ENCODE data around the gene FGD6.

FGD6 gene

GRCh38 chr12:95207407-95207806, 9.9 kb downstream of the FGD6 start:
- no peak overlapping the region for H4K12ac ChIP-seq (ENCODE audit: low read depth, low read length)
- no peak overlapping the region for H2BK5ac ChIP-seq (ENCODE audit: low read depth, low read length, poor library complexity)
- no peak overlapping the region for H3K4me2 ChIP-seq (ENCODE audit: low read length)
- no peaks in the 10 kb centered on the region for H3K9me3 ChIP-seq (ENCODE audit: insufficient read depth, low read depth, low read length)
- H3K36me3 ChIP-seq (ENCODE audit: control insufficient read depth in 1 of 2, insufficient read depth in 2 of 2, low read length in 2 of 2), result peaks cover 3 to 19% of the 10 kb centered on the region in 2 experiments
- no peak overlapping the region for H2AFZ ChIP-seq (ENCODE audit: insufficient read depth, low read length, poor library complexity)
- WGBS (ENCODE audit: extremely low coverage, insufficient coverage, insufficient read length), result no CpG with 5 or more reads among the region's 2 CpGs
- H4K8ac ChIP-seq (ENCODE audit: low read depth, low read length), result no peak overlapping the region
- H3K79me2 ChIP-seq (ENCODE audit: control insufficient read depth, insufficient read depth, low read length, poor library complexity), result peaks cover 9% of the 10 kb centered on the region
- H3K23ac ChIP-seq (ENCODE audit: low read length), result no peak overlapping the region
- H3K4me3 ChIP-seq (ENCODE audit: low read depth, low read length), result no peak overlapping the region
- no peak overlapping the region for H3K14ac ChIP-seq (ENCODE audit: low read length)
- no peak overlapping the region for H3K4ac ChIP-seq (ENCODE audit: low read depth, low read length)
- no peak overlapping the region for H2BK120ac ChIP-seq (ENCODE audit: insufficient read depth, low read length, poor library complexity)
- peaks cover 18 to 24% of the 10 kb centered on the region in 2 experiments for H3K4me1 ChIP-seq (ENCODE audit: control insufficient read depth in 1 of 2, insufficient read depth in 2 of 2, low read length in 2 of 2)
- no peak overlapping the region for H3K27ac ChIP-seq (ENCODE audit: low read depth, low read length)
- H2AK5ac ChIP-seq (ENCODE audit: low read length), result no peak overlapping the region
- no peaks in the 10 kb centered on the region for H3K27me3 ChIP-seq (ENCODE audit: insufficient read depth, low read length)
- peaks cover 22% of the 10 kb centered on the region for H3K79me1 ChIP-seq (ENCODE audit: low read length)
- H3K9ac ChIP-seq (ENCODE audit: low read length), result no peak overlapping the region
- DNase-seq, result no peak
- H2BK12ac ChIP-seq (ENCODE audit: low read length), result no peak overlapping the region
- H4K91ac ChIP-seq (ENCODE audit: low read depth, low read length), result no peak overlapping the region
- H3K18ac ChIP-seq (ENCODE audit: low read length), result no peak overlapping the region

GRCh38 chr12:95206916-95207315, 10.4 kb downstream of the FGD6 start:
- H4K12ac ChIP-seq (ENCODE audit: low read depth, low read length), result no peak overlapping the region
- H3K9ac ChIP-seq (ENCODE audit: low read length), result no peak overlapping the region
- no peak for DNase-seq
- H3K79me1 ChIP-seq (ENCODE audit: low read length), result peaks cover 25% of the 10 kb centered on the region
- no peak overlapping the region for H3K27ac ChIP-seq (ENCODE audit: low read depth, low read length)
- H3K4me2 ChIP-seq (ENCODE audit: low read length), result no peak overlapping the region
- H2BK120ac ChIP-seq (ENCODE audit: insufficient read depth, low read length, poor library complexity), result no peak overlapping the region
- no peak overlapping the region for H4K91ac ChIP-seq (ENCODE audit: low read depth, low read length)
- H3K36me3 ChIP-seq (ENCODE audit: control insufficient read depth in 1 of 2, insufficient read depth in 2 of 2, low read length in 2 of 2), result peaks cover 3 to 19% of the 10 kb centered on the region in 2 experiments
- no peak overlapping the region for H3K18ac ChIP-seq (ENCODE audit: low read length)
- H4K8ac ChIP-seq (ENCODE audit: low read depth, low read length), result no peak overlapping the region
- no peak overlapping the region for H3K14ac ChIP-seq (ENCODE audit: low read length)
- peaks cover 18 to 24% of the 10 kb centered on the region in 2 experiments for H3K4me1 ChIP-seq (ENCODE audit: control insufficient read depth in 1 of 2, insufficient read depth in 2 of 2, low read length in 2 of 2)
- H3K23ac ChIP-seq (ENCODE audit: low read length), result no peak overlapping the region
- peak overlapping the region; percentile 9 for H2BK12ac ChIP-seq (ENCODE audit: low read length)
- peaks cover 9% of the 10 kb centered on the region for H3K79me2 ChIP-seq (ENCODE audit: control insufficient read depth, insufficient read depth, low read length, poor library complexity)
- no peaks in the 10 kb centered on the region for H3K27me3 ChIP-seq (ENCODE audit: insufficient read depth, low read length)
- H2AFZ ChIP-seq (ENCODE audit: insufficient read depth, low read length, poor library complexity), result no peak overlapping the region
- H2BK5ac ChIP-seq (ENCODE audit: low read depth, low read length, poor library complexity), result peak overlapping the region; percentile 30
- no CpG with 5 or more reads among the region's 8 CpGs for WGBS (ENCODE audit: extremely low coverage, insufficient coverage, insufficient read length)
- H3K4me3 ChIP-seq (ENCODE audit: low read depth, low read length), result no peak overlapping the region
- no peaks in the 10 kb centered on the region for H3K9me3 ChIP-seq (ENCODE audit: insufficient read depth, low read depth, low read length)
- H2AK5ac ChIP-seq (ENCODE audit: low read length), result no peak overlapping the region
- H3K4ac ChIP-seq (ENCODE audit: low read depth, low read length), result peak overlapping the region; percentile 60

GRCh38 chr12:95205685-95206084, 11.6 kb downstream of the FGD6 start:
- H3K79me2 ChIP-seq (ENCODE audit: control insufficient read depth, insufficient read depth, low read length, poor library complexity), result peaks cover 8% of the 10 kb centered on the region
- no peaks in the 10 kb centered on the region for H3K27me3 ChIP-seq (ENCODE audit: insufficient read depth, low read length)
- H4K8ac ChIP-seq (ENCODE audit: low read depth, low read length), result peak overlapping the region; percentile 66
- no peaks in the 10 kb centered on the region for H3K9me3 ChIP-seq (ENCODE audit: insufficient read depth, low read depth, low read length)
- peak overlapping the region; percentile 83 for H3K18ac ChIP-seq (ENCODE audit: low read length)
- H2BK5ac ChIP-seq (ENCODE audit: low read depth, low read length, poor library complexity), result peak overlapping the region; percentile 81
- H4K12ac ChIP-seq (ENCODE audit: low read depth, low read length), result peak overlapping the region; percentile 59
- peak; percentile 61 to 75 for DNase-seq
- H3K23ac ChIP-seq (ENCODE audit: low read length), result no peak overlapping the region
- H3K4me2 ChIP-seq (ENCODE audit: low read length), result peak overlapping the region; percentile 7
- peak overlapping the region; percentile 18 for H4K91ac ChIP-seq (ENCODE audit: low read depth, low read length)
- H3K4me1 ChIP-seq (ENCODE audit: control insufficient read depth in 1 of 2, insufficient read depth in 2 of 2, low read length in 2 of 2), result peaks cover 18 to 27% of the 10 kb centered on the region in 2 experiments
- peak overlapping the region; percentile 82 for H2BK120ac ChIP-seq (ENCODE audit: insufficient read depth, low read length, poor library complexity)
- WGBS (ENCODE audit: extremely low coverage, insufficient coverage, insufficient read length), result no CpG with 5 or more reads among the region's 4 CpGs
- no peak overlapping the region for H3K9ac ChIP-seq (ENCODE audit: low read length)
- peak overlapping the region; percentile 96 for H3K27ac ChIP-seq (ENCODE audit: low read depth, low read length)
- H3K4ac ChIP-seq (ENCODE audit: low read depth, low read length), result no peak overlapping the region
- no peak overlapping the region for H2AK5ac ChIP-seq (ENCODE audit: low read length)
- peaks cover 3 to 19% of the 10 kb centered on the region in 2 experiments for H3K36me3 ChIP-seq (ENCODE audit: control insufficient read depth in 1 of 2, insufficient read depth in 2 of 2, low read length in 2 of 2)
- no peak overlapping the region for H3K4me3 ChIP-seq (ENCODE audit: low read depth, low read length)
- peak overlapping the region; percentile 40 for H3K14ac ChIP-seq (ENCODE audit: low read length)
- peaks cover 25% of the 10 kb centered on the region for H3K79me1 ChIP-seq (ENCODE audit: low read length)
- peak overlapping the region; percentile 36 for H2BK12ac ChIP-seq (ENCODE audit: low read length)
- peak overlapping the region; percentile 49 for H2AFZ ChIP-seq (ENCODE audit: insufficient read depth, low read length, poor library complexity)

- H3K4me1 ChIP-seq (ENCODE audit: control insufficient read depth in 1 of 2, insufficient read depth in 2 of 2, low read length in 2 of 2), result peaks cover 18 to 27% of the 10 kb centered on the region in 2 experiments
- H3K4ac ChIP-seq (ENCODE audit: low read depth, low read length), result peak overlapping the region; percentile 72
- H3K27me3 ChIP-seq (ENCODE audit: insufficient read depth, low read length), result no peaks in the 10 kb centered on the region
- H4K8ac ChIP-seq (ENCODE audit: low read depth, low read length), result peak overlapping the region; percentile 53
- no peak for DNase-seq
- peak overlapping the region; percentile 7 for H3K4me2 ChIP-seq (ENCODE audit: low read length)
- peaks cover 8% of the 10 kb centered on the region for H3K79me2 ChIP-seq (ENCODE audit: control insufficient read depth, insufficient read depth, low read length, poor library complexity)
- H4K91ac ChIP-seq (ENCODE audit: low read depth, low read length), result peak overlapping the region; percentile 93
- H3K14ac ChIP-seq (ENCODE audit: low read length), result peak overlapping the region; percentile 81
- H3K79me1 ChIP-seq (ENCODE audit: low read length), result peaks cover 25% of the 10 kb centered on the region
- H3K23ac ChIP-seq (ENCODE audit: low read length), result no peak overlapping the region
- no peak overlapping the region for H4K12ac ChIP-seq (ENCODE audit: low read depth, low read length)
- H2AK5ac ChIP-seq (ENCODE audit: low read length), result peak overlapping the region; percentile 76
- no peaks in the 10 kb centered on the region for H3K9me3 ChIP-seq (ENCODE audit: insufficient read depth, low read depth, low read length)
- peaks cover 3 to 16% of the 10 kb centered on the region in 2 experiments for H3K36me3 ChIP-seq (ENCODE audit: control insufficient read depth in 1 of 2, insufficient read depth in 2 of 2, low read length in 2 of 2)
- H2BK12ac ChIP-seq (ENCODE audit: low read length), result peak overlapping the region; percentile 98
- peak overlapping the region; percentile 96 for H3K27ac ChIP-seq (ENCODE audit: low read depth, low read length)
- peak overlapping the region; percentile 90 for H2BK120ac ChIP-seq (ENCODE audit: insufficient read depth, low read length, poor library complexity)
- H3K18ac ChIP-seq (ENCODE audit: low read length), result peak overlapping the region; percentile 88
- no CpG with 5 or more reads among the region's 2 CpGs for WGBS (ENCODE audit: extremely low coverage, insufficient coverage, insufficient read length)
- peak overlapping the region; percentile 96 for H2BK5ac ChIP-seq (ENCODE audit: low read depth, low read length, poor library complexity)
- no peak overlapping the region for H2AFZ ChIP-seq (ENCODE audit: insufficient read depth, low read length, poor library complexity)
- no peak overlapping the region for H3K4me3 ChIP-seq (ENCODE audit: low read depth, low read length)
- no peak overlapping the region for H3K9ac ChIP-seq (ENCODE audit: low read length)
Measured at GRCh38 chr12:95205016-95205624, 12.1 kb downstream of the FGD6 start.
